Measurements from ENCODE around the gene IRF2.

DNA sequence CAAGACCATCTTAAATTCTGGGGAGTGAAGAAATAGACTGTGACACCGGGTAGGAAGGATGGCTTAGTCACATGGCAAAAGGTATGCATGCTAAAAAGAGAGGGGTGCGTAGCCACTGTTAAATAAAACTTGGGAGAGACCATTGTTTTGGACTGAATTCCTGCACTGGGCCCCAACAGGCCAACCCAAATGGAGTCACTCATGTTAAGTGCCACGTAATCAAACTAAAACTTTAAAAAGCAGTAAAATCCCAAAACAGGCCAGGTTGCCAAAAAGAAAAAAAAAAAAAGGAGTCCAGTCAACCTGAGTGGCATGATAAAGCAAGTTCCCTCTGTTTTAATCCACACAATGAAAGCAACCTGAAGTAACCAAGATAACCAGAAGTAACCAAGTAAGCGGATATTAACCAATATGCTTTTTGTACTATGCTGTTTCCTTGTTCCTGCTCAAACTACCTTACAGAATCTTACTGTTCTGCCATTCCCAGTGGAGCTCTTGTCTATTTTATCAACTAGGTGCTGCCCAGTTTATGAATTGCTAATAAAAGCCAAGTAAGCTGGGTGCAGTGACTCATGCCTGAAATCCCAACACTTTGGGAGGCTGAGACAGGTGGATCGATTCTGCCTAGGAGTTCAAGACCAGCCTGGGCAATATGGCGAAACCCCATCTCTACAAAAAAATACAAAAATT, 132.0 kb downstream of the IRF2 start:
- TF ChIP-seq, protein P1, sequence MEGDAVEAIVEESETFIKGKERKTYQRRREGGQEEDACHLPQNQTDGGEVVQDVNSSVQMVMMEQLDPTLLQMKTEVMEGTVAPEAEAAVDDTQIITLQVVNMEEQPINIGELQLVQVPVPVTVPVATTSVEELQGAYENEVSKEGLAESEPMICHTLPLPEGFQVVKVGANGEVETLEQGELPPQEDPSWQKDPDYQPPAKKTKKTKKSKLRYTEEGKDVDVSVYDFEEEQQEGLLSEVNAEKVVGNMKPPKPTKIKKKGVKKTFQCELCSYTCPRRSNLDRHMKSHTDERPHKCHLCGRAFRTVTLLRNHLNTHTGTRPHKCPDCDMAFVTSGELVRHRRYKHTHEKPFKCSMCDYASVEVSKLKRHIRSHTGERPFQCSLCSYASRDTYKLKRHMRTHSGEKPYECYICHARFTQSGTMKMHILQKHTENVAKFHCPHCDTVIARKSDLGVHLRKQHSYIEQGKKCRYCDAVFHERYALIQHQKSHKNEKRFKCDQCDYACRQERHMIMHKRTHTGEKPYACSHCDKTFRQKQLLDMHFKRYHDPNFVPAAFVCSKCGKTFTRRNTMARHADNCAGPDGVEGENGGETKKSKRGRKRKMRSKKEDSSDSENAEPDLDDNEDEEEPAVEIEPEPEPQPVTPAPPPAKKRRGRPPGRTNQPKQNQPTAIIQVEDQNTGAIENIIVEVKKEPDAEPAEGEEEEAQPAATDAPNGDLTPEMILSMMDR (IDR thresholded peaks at IDR 0.05; ENCODE audit: low read length): no peak
- TF ChIP-seq EZH2 (optimal IDR thresholded peaks at IDR 0.05; ENCODE audit: low read depth, low read length): no peak
- TF ChIP-seq EZH2phosphoT487 (IDR thresholded peaks at IDR 0.05; ENCODE audit: low read length): no peak
